ENCODE results near the gene ELMOD1.

Gene ELMOD1

GRCh38 chr11:107691000-107691750, 100.2 kb downstream of the ELMOD1 start:
- DNase-seq, result no peak

- no peak for DNase-seq
Measured at GRCh38 chr11:107695446-107695845, 104.5 kb downstream of the ELMOD1 start.

- no peak for DNase-seq
Measured at GRCh38 chr11:107696140-107696539, 105.2 kb downstream of the ELMOD1 start.

- DNase-seq, result no peak
Measured at GRCh38 chr11:107697291-107697690, 106.3 kb downstream of the ELMOD1 start.

GRCh38 chr11:107699371-107700285, 108.7 kb downstream of the ELMOD1 start:
- DNase-seq, result no peak

- no peak for DNase-seq
Measured at GRCh38 chr11:107702109-107702660, 111.2 kb downstream of the ELMOD1 start.

GRCh38 chr11:107702723-107703122, 111.8 kb downstream of the ELMOD1 start:
- no peak for DNase-seq

- DNase-seq, result no peak
Measured at GRCh38 chr11:107704451-107704850, 113.5 kb downstream of the ELMOD1 start.

- no peak for DNase-seq
Measured at GRCh38 chr11:107705027-107705426, 114.1 kb downstream of the ELMOD1 start.

- DNase-seq, result no peak
Measured at GRCh38 chr11:107706531-107706930, 115.6 kb downstream of the ELMOD1 start.

- no peak for DNase-seq
Measured at GRCh38 chr11:107707215-107707671, 116.3 kb downstream of the ELMOD1 start.

GRCh38 chr11:107707807-107708206, 116.9 kb downstream of the ELMOD1 start:
- DNase-seq, result no peak

GRCh38 chr11:107708792-107709191, 117.8 kb downstream of the ELMOD1 start:
- no peak for DNase-seq

- DNase-seq, result no peak
Measured at GRCh38 chr11:107710301-107710700, 119.4 kb downstream of the ELMOD1 start.

GRCh38 chr11:107711861-107712755, 121.2 kb downstream of the ELMOD1 start, which contains the start of gene SLN:
Gene SLN (minus strand): TSS chr11:107712056.
- DNase-seq, result no peak

GRCh38 chr11:107713009-107713408, 122.1 kb downstream of the ELMOD1 start:
- DNase-seq, result no peak

All from NK-92 treated with Interleukin-12 subunit alpha and Interleukin-12 subunit beta, amount 100 ng/mL, for 24 hours (cell line).